MM.1S (cell line): ENCODE results near the gene COQ7.

Source experiments
- CTCF ChIP-seq: fragments of 300-600 bp; sonication (generic); IDR thresholded peaks from 2 replicates; pipeline ENCODE4 v1.5.1; 2016; ENCODE audit warnings: antibody characterized with exemption, low read length, mixed read lengths
- EZH2 ChIP-seq: fragments of 300-600 bp; sonication (generic); optimal IDR thresholded peaks from 2 replicates; pipeline ENCODE3; 2017; ENCODE audit warnings: low read depth, mild to moderate bottlenecking, antibody characterized with exemption, low read length, mixed read lengths

DNA sequence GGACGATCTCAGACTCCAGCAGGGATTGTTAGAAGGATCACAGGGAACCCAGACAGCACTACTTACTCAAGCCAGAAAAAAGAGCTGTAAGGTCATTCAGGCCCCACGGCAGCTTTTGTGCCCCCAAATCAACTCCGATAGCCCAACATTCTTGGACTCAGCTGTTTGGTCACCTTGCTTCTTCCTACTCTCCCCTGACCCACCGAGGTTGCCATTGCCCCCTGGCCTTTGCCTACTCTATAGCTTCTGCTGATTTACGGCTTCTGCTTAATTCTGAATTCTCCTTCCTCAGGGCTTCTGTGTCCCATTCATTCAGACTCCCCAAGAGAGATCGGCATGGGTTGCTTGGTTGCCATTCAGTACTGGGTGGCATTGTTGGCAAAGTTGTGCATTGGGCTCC, 37.7 kb downstream of the COQ7 start:
- no peak for TF ChIP-seq EZH2
- TF ChIP-seq CTCF, result no peak
